Naive thymus-derived CD4-positive, alpha-beta T cell (primary cell): ENCODE data around the gene SLC9A3. TPM values are rescaled to one million over a fixed set of nuclear protein-coding genes. Genes with fewer than 3 reads are reported as not detected.
A peak's percentile ranks its signal among the peaks of the same experiment; 100 is the strongest.

Source experiments
- ATAC-seq: fragments of 150-1000 bp; cut with Tn5 transposase; 2 replicates; pipeline ENCODE4 v1.10.0; 2021; ENCODE audit warnings: mild to moderate bottlenecking, moderate library complexity
- CTCF ChIA-PET: fragments of 350-600 bp; sonication (Branson Sonifier 250); formaldehyde crosslinking; loops from one replicate; lab custom pipeline; 2021; ENCODE audit warnings: antibody characterized with exemption; lab: Charles Lee
- POLR2A ChIA-PET: fragments of 350-600 bp; sonication (Branson Sonifier 250); formaldehyde crosslinking; loops from one replicate; lab custom pipeline; 2021; ENCODE audit warnings: antibody characterized with exemption, inconsistent platforms; lab: Charles Lee
- DNase-seq, 9 donors: peaks; one replicate each; pipeline versions ENCODE4 v3.0.0 to v3.0.0-alpha.2; 2020 to 2022; ENCODE audit warnings: mixed read lengths in 1 of 9
- H3K27ac ChIP-seq: one replicate; pipeline ENCODE4 v1.7.0; 2013; ENCODE audit warnings: mild to moderate bottlenecking, low read depth, low read length, moderate library complexity
- H3K27me3 ChIP-seq, 2 donors: one replicate each; pipeline ENCODE4 v1.7.0; 2013; ENCODE audit warnings: low read length in 2 of 2, mild to moderate bottlenecking in 2 of 2, moderate library complexity in 2 of 2; ENCODE audit not compliant: control insufficient read depth in 2 of 2, insufficient read depth in 2 of 2
- H3K36me3 ChIP-seq, 3 experiments: 1 replicate in 2 of 3; 2 replicates in 1 of 3; pipeline ENCODE4 v1.7.0; 2013; ENCODE audit warnings: low read length in 3 of 3, mild to moderate bottlenecking in 3 of 3, moderate library complexity in 1 of 3; ENCODE audit not compliant: insufficient read depth in 3 of 3, control insufficient read depth in 2 of 3
- H3K4me1 ChIP-seq, 2 donors: one replicate each; pipeline ENCODE4 v1.7.0; 2013; ENCODE audit warnings: low read length in 2 of 2, mild to moderate bottlenecking in 2 of 2, moderate library complexity in 1 of 2; ENCODE audit not compliant: control insufficient read depth in 2 of 2, insufficient read depth in 2 of 2
- H3K4me3 ChIP-seq: 2 replicates; pipeline ENCODE4 v1.7.0; 2013; ENCODE audit warnings: mild to moderate bottlenecking, low read length
- H3K9me3 ChIP-seq, 3 experiments: 1 replicate in 2 of 3; 2 replicates in 1 of 3; pipeline ENCODE4 v1.7.0; 2013; ENCODE audit warnings: low read length in 3 of 3; ENCODE audit not compliant: control insufficient read depth in 2 of 3
- H3K27ac Mint-ChIP-seq, 9 donors: one replicate each; pipeline ENCODE4 v1.8.0; 2020 to 2022; ENCODE audit warnings: mixed read lengths in 9 of 9, mild to moderate bottlenecking in 8 of 9, moderate library complexity in 5 of 9, inconsistent platforms in 2 of 9
- H3K27me3 Mint-ChIP-seq, 5 donors: one replicate each; pipeline ENCODE4 v1.8.0; 2021 to 2022; ENCODE audit warnings: mixed read lengths in 5 of 5, mild to moderate bottlenecking in 1 of 5
- H3K36me3 Mint-ChIP-seq, 5 donors: one replicate each; pipeline ENCODE4 v1.8.0; 2020 to 2022; ENCODE audit warnings: mixed read lengths in 5 of 5, mild to moderate bottlenecking in 3 of 5, inconsistent platforms in 1 of 5
- H3K4me1 Mint-ChIP-seq, 7 donors: one replicate each; pipeline ENCODE4 v1.8.0; 2020 to 2022; ENCODE audit warnings: mixed read lengths in 7 of 7, mild to moderate bottlenecking in 3 of 7, inconsistent platforms in 1 of 7
- H3K4me3 Mint-ChIP-seq, 10 donors: one replicate each; pipeline ENCODE4 v1.8.0; 2020 to 2022; ENCODE audit warnings: mild to moderate bottlenecking in 10 of 10, mixed read lengths in 10 of 10, moderate library complexity in 6 of 10, inconsistent platforms in 2 of 10
- H3K9me3 Mint-ChIP-seq, 11 donors: one replicate each; pipeline ENCODE4 v1.8.0; 2020 to 2022; ENCODE audit warnings: mixed read lengths in 11 of 11, mild to moderate bottlenecking in 4 of 11, inconsistent platforms in 1 of 11, moderate library complexity in 1 of 11
- intact Hi-C, 2 donors: fragments of 100-400 bp; cut with micrococcal nuclease; formaldehyde crosslinking; loops; one replicate each; pipeline ENCODE4 v1.15.1; 2023
- polyA plus RNA-seq, 2 donors: library from polyadenylated mRNA; unstranded; fragments of 300-500 nt; fragmentation: Illumina TruSeq; gene quantifications; one replicate each; pipeline ENCODE4 v1.2.3, GENCODE V29; 2021
- total RNA-seq, 6 experiments: library from RNA in 5 of 6; stranded (reverse) in 5 of 6; gene quantifications; 1 replicate in 5 of 6; 2 replicates in 1 of 6; pipeline ENCODE4 v1.2.3 and lab custom pipeline; 2021 to 2026

SLC9A3 gene
- total and polyA plus RNA-seq, 7 experiments from 2014 or later: 1.5 to 5.5 (median 3.2) TPM

- Mint-ChIP-seq H3K4me1 (peaks cover 0 to 9% (median 2%) of the 10 kb centered on the region in 7 donors), H3K36me3 (peaks cover 0 to 6% (median 0%) of the 10 kb centered on the region in 5 donors), H3K9me3 (no peaks in the 10 kb centered on the region), H3K27ac (peak overlapping the region in 1 of 9 donors; percentile 56), H3K4me3 (no peak overlapping the region), H3K27me3 (peaks cover 0 to 12% (median 3%) of the 10 kb centered on the region in 5 donors)
- H3K27me3 ChIP-seq: no peaks in the 10 kb centered on the region
- intact Hi-C loops: loop anchor here in 1 of 2 donors (2.0 kb wide), 1 partner anchor 107 kb away; no protein-coding TSS in a partner anchor
- no peaks in the 10 kb centered on the region for H3K36me3 ChIP-seq
- POLR2A ChIA-PET: no interaction called here
- no peaks in the 10 kb centered on the region for H3K4me1 ChIP-seq
- H3K4me3 ChIP-seq: no peak overlapping the region
- no peaks in the 10 kb centered on the region for H3K9me3 ChIP-seq
- H3K27ac ChIP-seq: no peak overlapping the region
- DNase-seq: peak in 1 of 9 donors; percentile 15
- CTCF ChIA-PET: no interaction called here
- no peak for ATAC-seq
These were observed 94.6 kb downstream of the SLC9A3 start for GRCh38 chr5:429453-430188.

DNA sequence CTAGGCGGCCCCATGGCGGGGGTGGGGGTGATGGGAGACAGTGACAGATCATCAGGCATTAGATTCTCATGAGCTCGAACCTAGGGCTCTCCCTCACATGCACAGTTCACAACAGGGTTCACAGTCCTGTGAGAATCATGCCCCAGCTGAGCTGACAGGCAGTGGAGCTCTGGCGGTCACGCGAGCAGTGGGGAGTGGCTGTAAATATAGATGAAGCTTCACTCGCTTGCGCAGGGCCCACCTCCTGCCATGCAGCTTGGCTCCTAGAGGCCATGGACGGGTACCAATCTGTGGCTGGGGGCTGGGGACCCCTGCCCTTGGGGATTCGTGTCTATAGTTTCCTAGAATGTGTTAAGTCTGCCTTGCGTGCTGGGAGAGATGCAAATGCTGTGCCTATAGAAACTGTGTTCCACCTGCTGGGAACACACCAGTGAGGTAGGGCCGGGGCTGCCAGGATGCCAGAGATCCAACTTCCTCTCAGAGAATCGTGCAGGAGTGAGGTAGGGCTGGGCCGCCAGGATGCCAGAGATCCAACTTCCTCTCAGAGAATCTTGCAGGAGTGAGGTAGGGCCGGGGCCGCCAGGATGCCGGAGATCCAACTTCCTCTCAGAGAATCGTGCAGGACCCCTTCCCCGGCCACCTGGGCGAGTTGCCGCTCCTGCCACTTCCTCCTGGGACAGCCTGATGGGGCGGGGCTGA is 95.3 kb downstream of the SLC9A3 start:
- ATAC-seq: no peak
- Histone ChIP-seq H3K4me3 (no peak overlapping the region), H3K27me3 (no peaks in the 10 kb centered on the region), H3K9me3 (no peaks in the 10 kb centered on the region), H3K36me3 (no peaks in the 10 kb centered on the region), H3K27ac (no peak overlapping the region), H3K4me1 (no peaks in the 10 kb centered on the region)
- Mint-ChIP-seq H3K9me3 (no peaks in the 10 kb centered on the region), H3K4me3 (no peak overlapping the region), H3K27ac (no peak overlapping the region), H3K4me1 (peaks cover 0 to 10% (median 2%) of the 10 kb centered on the region in 7 donors), H3K36me3 (peaks cover 0 to 6% (median 0%) of the 10 kb centered on the region in 5 donors), H3K27me3 (peaks cover 0 to 12% (median 3%) of the 10 kb centered on the region in 5 donors)
- ChIA-PET CTCF (interaction anchor here (1.0 kb wide), 1 partner anchor 241 kb away, joined by 4 read pairs; no protein-coding TSS in a partner anchor), POLR2A (no interaction called here)
- DNase-seq: peak in 1 of 9 donors; percentile 19
- intact Hi-C loops: no loop called here

DNA sequence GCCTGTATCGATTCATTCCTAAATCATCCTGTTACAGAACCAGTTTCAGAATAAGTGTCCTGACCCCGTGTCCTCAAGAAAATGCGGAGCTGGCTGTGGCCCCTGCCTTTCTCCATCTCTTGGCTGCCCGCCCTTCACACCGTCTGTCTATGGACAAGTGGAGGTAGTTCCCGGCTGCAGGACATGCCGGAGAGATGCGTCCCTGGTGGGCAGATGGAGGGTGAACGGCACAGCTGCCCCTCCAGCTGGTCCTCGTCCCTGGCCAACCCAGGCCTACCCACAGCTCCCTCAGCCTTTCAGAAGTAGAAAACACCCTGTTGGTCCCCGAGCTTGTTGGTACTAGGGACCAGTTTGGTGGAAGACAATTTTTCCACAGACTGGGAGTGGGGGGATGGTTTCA is 96.0 kb downstream of the SLC9A3 start:
- H3K27ac Mint-ChIP-seq: no peak overlapping the region

DNA sequence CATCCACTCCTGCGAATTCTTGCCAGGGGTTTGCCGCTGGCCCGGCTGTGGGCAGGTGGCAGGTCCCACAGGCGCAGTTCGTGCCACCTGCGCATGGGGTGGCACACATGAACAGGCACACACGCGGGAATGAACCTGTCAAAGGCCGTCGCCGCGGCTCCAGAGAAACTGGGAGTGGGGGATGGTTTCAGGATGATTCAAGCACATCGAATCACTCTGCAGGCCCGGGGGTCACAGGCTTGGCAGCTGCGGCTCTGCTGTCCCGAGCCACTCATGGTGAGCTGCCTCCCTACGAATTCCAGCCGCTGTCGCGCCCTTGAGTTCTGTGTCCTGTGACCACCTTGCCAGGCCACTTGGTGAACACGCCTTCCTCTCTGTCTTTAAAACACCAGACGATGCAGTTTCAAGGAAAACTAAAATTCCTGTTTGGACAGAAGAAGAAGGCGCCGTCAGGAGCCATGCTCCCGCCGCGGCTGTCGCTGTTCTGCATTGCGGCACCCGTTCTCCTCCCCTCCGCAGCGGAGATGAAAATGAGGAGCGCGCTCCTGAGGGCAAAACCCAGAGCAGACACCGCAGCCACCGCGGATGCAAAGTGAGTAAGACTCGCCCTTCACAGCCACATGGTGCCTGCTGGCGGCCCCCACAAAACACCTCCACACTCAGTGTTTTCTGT is 96.7 kb downstream of the SLC9A3 start:
- ChIA-PET CTCF (interaction anchor here (1.0 kb wide), 1 partner anchor 239 kb away, joined by 4 read pairs; no protein-coding TSS in a partner anchor), POLR2A (no interaction called here)
- Mint-ChIP-seq H3K4me3 (no peak overlapping the region), H3K27ac (no peak overlapping the region), H3K9me3 (no peaks in the 10 kb centered on the region), H3K27me3 (peaks cover 0 to 12% (median 3%) of the 10 kb centered on the region in 5 donors), H3K4me1 (peaks cover 0 to 18% (median 2%) of the 10 kb centered on the region in 7 donors), H3K36me3 (peaks cover 0 to 6% (median 0%) of the 10 kb centered on the region in 5 donors)
- H3K27me3 ChIP-seq: no peaks in the 10 kb centered on the region
- intact Hi-C loops: no loop called here
- no peak overlapping the region for H3K27ac ChIP-seq
- no peaks in the 10 kb centered on the region for H3K9me3 ChIP-seq
- no peaks in the 10 kb centered on the region for H3K4me1 ChIP-seq
- H3K4me3 ChIP-seq: no peak overlapping the region
- no peaks in the 10 kb centered on the region for H3K36me3 ChIP-seq
- DNase-seq (peak in 1 of 9 donors; percentile 18), ATAC-seq (no peak)

More for the DNA sequence above, 96.0 kb downstream of the SLC9A3 start:
- ATAC-seq: no peak
- H3K27ac ChIP-seq: no peak overlapping the region
- Mint-ChIP-seq H3K9me3 (no peaks in the 10 kb centered on the region), H3K4me3 (no peak overlapping the region), H3K36me3 (peaks cover 0 to 6% (median 0%) of the 10 kb centered on the region in 5 donors), H3K4me1 (peaks cover 0 to 14% (median 2%) of the 10 kb centered on the region in 7 donors), H3K27me3 (peaks cover 0 to 12% (median 3%) of the 10 kb centered on the region in 5 donors)
- H3K4me1 ChIP-seq: no peaks in the 10 kb centered on the region
- intact Hi-C loops: no loop called here
- H3K27me3 ChIP-seq: no peaks in the 10 kb centered on the region
- H3K36me3 ChIP-seq: no peaks in the 10 kb centered on the region
- DNase-seq: no peak
- H3K9me3 ChIP-seq: no peaks in the 10 kb centered on the region
- ChIA-PET POLR2A (no interaction called here), CTCF (interaction anchor here (1.0 kb wide), 1 partner anchor 240 kb away, joined by 4 read pairs; no protein-coding TSS in a partner anchor)
- no peak overlapping the region for H3K4me3 ChIP-seq

DNA sequence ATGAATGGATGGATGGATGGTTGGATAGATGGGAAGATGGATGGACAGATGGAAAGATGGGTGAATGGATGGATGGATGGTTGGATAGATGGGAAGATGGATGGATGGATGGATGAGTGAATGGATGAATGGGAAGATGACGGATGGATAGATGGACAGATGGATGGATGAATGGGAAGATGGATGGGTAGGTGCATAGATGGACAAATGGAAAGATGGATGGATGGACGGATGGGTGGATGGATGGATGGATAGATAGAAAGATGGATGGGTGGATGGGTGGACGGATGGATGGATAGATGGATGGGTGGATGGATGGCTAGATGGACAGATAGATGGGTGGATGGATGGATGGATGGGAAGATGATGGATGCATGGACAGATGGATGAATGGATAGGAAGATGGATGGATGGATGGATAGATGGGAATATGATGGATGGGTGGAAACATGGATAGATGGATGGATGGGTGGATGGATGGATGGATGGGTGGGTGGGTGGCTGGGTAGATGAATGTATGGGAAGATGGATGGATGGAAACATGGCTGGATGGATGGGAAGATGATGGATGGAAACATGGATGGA is 97.8 kb downstream of the SLC9A3 start:
- H3K27me3 Mint-ChIP-seq: peaks cover 0 to 11% (median 3%) of the 10 kb centered on the region in 5 donors
- H3K36me3 Mint-ChIP-seq: peaks cover 0 to 6% (median 0%) of the 10 kb centered on the region in 5 donors
- H3K4me1 ChIP-seq: no peaks in the 10 kb centered on the region
- ChIA-PET POLR2A (interaction anchor here (1.1 to 1.3 kb wide), 2 partner anchors 16 to 238 kb away, joined by 3 to 5 read pairs; partner anchors contain the start of gene EXOC3), CTCF (interaction anchor here (2.2 kb wide), 1 partner anchor 238 kb away, joined by 11 read pairs; no protein-coding TSS in a partner anchor)
- peaks cover 0 to 18% (median 2%) of the 10 kb centered on the region in 7 donors for H3K4me1 Mint-ChIP-seq
- peak overlapping the region in 1 of 10 donors; percentile 35 for H3K4me3 Mint-ChIP-seq
- no peaks in the 10 kb centered on the region for H3K27me3 ChIP-seq
- DNase-seq (no peak), ATAC-seq (no peak)
- H3K27ac ChIP-seq: no peak overlapping the region
- H3K36me3 ChIP-seq: no peaks in the 10 kb centered on the region
- H3K9me3 Mint-ChIP-seq: no peaks in the 10 kb centered on the region
- no peak overlapping the region for H3K4me3 ChIP-seq
- intact Hi-C loops: no loop called here
- H3K27ac Mint-ChIP-seq: peak overlapping the region in 1 of 9 donors; percentile 31
- H3K9me3 ChIP-seq: no peaks in the 10 kb centered on the region

DNA sequence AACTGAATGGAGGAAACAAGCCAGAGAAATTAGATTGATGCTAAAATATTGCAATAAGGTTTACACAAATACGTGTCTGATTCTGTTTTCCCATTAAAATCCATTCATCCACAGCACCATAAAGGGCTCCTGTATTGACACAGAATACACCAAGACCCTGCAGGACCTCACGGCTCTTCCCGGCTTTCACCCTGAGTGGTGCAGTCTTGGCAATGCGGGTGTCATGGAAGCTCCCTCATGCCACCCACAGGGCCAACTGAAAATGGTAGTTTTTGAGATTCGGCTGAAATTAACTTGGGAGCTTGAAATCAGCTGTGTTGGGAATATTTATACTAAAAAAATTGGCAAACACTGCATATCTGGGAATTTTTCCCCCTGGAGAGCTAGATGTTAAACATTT is 98.5 kb downstream of the SLC9A3 start:
- H3K4me1 Mint-ChIP-seq: peaks cover 0 to 18% (median 2%) of the 10 kb centered on the region in 7 donors
- H3K27ac Mint-ChIP-seq: no peak overlapping the region
- H3K9me3 Mint-ChIP-seq: no peaks in the 10 kb centered on the region
- ATAC-seq: no peak
- DNase-seq: peak in 2 of 9 donors; percentile 18 to 23
- CTCF ChIA-PET: interaction anchor here (0.7 to 2.2 kb wide), 2 partner anchors 30 to 237 kb away, joined by 3 to 11 read pairs; no protein-coding TSS in a partner anchor
- Histone ChIP-seq H3K36me3 (no peaks in the 10 kb centered on the region), H3K4me3 (no peak overlapping the region), H3K27ac (no peak overlapping the region), H3K9me3 (no peaks in the 10 kb centered on the region), H3K4me1 (no peaks in the 10 kb centered on the region), H3K27me3 (no peaks in the 10 kb centered on the region)
- H3K27me3 Mint-ChIP-seq: peaks cover 0 to 11% (median 3%) of the 10 kb centered on the region in 5 donors
- H3K4me3 Mint-ChIP-seq: no peak overlapping the region
- H3K36me3 Mint-ChIP-seq: peaks cover 0 to 6% (median 0%) of the 10 kb centered on the region in 5 donors
- POLR2A ChIA-PET: interaction anchor here (1.1 to 1.3 kb wide), 2 partner anchors 17 to 237 kb away, joined by 3 to 5 read pairs; partner anchors contain the start of gene EXOC3
- intact Hi-C loops: loop anchor here in 1 of 2 donors (1.0 kb wide), 1 partner anchor 237 kb away; no protein-coding TSS in a partner anchor
